Osteocyte (in vitro differentiated cells): ENCODE measurements around the gene CHRNB1. TPM values are rescaled to one million over a fixed set of nuclear protein-coding genes. Genes with fewer than 3 reads are reported as not detected.
A peak's percentile ranks its signal among the peaks of the same experiment; 100 is the strongest.

Source experiments
- DNase-seq: peaks from one replicate; pipeline ENCODE4 v3.0.0; 2021; ENCODE audit warnings: mixed read lengths; ENCODE audit not compliant: unreplicated experiment; ENCODE audit errors: extremely low spot score
- H3K27ac Mint-ChIP-seq: one replicate; pipeline ENCODE4 v1.8.0; 2021; ENCODE audit warnings: mild to moderate bottlenecking, mixed read lengths; ENCODE audit not compliant: unreplicated experiment
- H3K27me3 Mint-ChIP-seq: one replicate; pipeline ENCODE4 v1.8.0; 2021; ENCODE audit warnings: mixed read lengths; ENCODE audit not compliant: unreplicated experiment
- H3K36me3 Mint-ChIP-seq: one replicate; pipeline ENCODE4 v1.8.0; 2021; ENCODE audit warnings: mixed read lengths; ENCODE audit not compliant: unreplicated experiment
- H3K4me1 Mint-ChIP-seq: one replicate; pipeline ENCODE4 v1.8.0; 2021; ENCODE audit warnings: mixed read lengths; ENCODE audit not compliant: unreplicated experiment
- H3K4me3 Mint-ChIP-seq: one replicate; pipeline ENCODE4 v1.8.0; 2021; ENCODE audit warnings: mild to moderate bottlenecking, moderate library complexity, mixed read lengths; ENCODE audit not compliant: unreplicated experiment
- H3K9me3 Mint-ChIP-seq: one replicate; pipeline ENCODE4 v1.8.0; 2021; ENCODE audit warnings: mixed read lengths; ENCODE audit not compliant: unreplicated experiment
- total RNA-seq: library from RNA; stranded (reverse); gene quantifications from 2 replicates; pipeline ENCODE4 v1.2.1, GENCODE V29; 2021
- TF ChIP-seq, protein P1 (sequence below): fragments of 200-600 bp; sonication (generic); IDR thresholded peaks from 2 replicates; pipeline ENCODE4 v1.5.0; 2021; ENCODE audit warnings: antibody characterized with exemption, mild to moderate bottlenecking, moderate library complexity

The CHRNB1 gene
- total RNA-seq, 1 donor from 2014 or later = 9.3 TPM

DNA sequence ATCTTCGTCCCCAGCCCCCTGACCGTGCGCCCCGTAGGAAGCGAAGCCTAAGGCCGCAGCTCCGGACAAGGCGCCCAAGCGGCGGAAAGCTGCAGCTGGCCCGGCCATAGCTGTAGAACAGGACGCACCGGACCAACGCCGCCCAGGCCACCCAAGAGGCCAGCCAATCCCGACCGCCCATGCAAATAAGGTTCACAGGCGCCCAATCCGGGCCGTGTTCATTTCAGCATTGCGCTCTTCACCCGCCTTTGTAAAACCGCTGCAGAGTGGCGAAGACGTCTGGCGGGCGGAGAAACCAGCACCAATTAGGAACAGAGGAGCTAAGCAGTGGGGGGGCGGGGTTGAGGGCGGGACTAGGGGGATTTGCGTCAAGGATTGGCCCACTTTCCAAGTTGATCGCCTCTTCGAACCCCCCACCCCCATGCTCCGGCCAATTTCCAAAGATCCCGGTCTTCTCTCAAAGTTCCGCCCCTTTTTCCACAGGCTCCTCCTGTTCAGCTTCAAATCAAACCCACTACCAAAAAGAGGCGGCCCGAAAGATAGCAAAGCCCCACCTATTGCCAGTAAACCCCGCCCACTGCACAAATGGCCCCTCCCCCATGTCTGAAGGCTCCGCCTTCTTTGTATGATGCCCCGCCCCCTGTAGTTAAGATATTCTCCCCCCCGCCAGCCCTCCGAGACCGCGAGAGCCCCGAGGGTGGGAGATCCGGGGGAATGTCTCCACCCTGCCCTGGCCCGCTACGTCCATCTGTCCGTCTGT, 40.7 kb upstream of the CHRNB1 start, which contains the start of gene TMEM256:
TMEM256 (minus strand) TSS at position 121 of the 760 bp plus-strand sequence; CDS start at position 108, 13 bp downstream.
- Mint-ChIP-seq H3K27me3 (no peaks in the 10 kb centered on the region), H3K36me3 (peaks cover 2% of the 10 kb centered on the region), H3K4me3 (peak within 1 kb of the TSS; percentile 84), H3K4me1 (peaks cover 27% of the 10 kb centered on the region), H3K9me3 (no peaks in the 10 kb centered on the region), H3K27ac (peak within 1 kb of the TSS; percentile 90)
- peak; percentile 99 for DNase-seq
- TF ChIP-seq, protein P1, sequence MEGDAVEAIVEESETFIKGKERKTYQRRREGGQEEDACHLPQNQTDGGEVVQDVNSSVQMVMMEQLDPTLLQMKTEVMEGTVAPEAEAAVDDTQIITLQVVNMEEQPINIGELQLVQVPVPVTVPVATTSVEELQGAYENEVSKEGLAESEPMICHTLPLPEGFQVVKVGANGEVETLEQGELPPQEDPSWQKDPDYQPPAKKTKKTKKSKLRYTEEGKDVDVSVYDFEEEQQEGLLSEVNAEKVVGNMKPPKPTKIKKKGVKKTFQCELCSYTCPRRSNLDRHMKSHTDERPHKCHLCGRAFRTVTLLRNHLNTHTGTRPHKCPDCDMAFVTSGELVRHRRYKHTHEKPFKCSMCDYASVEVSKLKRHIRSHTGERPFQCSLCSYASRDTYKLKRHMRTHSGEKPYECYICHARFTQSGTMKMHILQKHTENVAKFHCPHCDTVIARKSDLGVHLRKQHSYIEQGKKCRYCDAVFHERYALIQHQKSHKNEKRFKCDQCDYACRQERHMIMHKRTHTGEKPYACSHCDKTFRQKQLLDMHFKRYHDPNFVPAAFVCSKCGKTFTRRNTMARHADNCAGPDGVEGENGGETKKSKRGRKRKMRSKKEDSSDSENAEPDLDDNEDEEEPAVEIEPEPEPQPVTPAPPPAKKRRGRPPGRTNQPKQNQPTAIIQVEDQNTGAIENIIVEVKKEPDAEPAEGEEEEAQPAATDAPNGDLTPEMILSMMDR = no peak

DNA sequence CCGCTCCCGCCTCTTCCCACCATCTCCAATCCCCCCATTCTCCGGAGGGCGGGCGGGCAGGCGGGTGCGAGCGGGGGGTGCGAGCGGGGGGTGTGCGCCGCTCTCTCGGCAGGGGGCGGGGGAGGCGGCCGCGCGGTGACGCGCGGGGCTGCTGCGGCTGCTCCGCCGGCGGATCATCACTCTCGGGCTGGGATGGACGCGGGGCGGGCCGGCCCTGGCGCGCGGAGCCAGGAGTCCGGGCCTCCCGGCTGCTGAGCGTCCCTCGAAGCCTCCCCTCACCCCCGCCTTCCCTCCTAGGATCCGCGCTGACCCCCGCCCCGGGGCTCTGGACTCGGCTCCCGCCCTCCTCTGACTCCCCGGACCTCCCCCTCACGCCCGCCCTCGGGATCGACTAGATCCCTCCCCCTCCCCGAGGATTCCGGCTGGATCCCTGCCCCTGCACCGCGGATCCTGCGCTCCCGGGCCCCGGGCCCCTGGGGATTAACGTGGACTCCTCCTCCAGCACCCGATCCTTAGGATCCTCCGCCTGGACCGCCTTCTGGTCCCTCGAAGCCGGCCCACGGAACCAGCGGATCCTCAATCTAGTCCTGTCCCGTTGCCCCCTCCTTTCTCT, 40.0 kb upstream of the CHRNB1 start:
- TF ChIP-seq, protein P1 = no peak
- H3K36me3 Mint-ChIP-seq = peaks cover 9% of the 10 kb centered on the region
- no peak for DNase-seq

DNA sequence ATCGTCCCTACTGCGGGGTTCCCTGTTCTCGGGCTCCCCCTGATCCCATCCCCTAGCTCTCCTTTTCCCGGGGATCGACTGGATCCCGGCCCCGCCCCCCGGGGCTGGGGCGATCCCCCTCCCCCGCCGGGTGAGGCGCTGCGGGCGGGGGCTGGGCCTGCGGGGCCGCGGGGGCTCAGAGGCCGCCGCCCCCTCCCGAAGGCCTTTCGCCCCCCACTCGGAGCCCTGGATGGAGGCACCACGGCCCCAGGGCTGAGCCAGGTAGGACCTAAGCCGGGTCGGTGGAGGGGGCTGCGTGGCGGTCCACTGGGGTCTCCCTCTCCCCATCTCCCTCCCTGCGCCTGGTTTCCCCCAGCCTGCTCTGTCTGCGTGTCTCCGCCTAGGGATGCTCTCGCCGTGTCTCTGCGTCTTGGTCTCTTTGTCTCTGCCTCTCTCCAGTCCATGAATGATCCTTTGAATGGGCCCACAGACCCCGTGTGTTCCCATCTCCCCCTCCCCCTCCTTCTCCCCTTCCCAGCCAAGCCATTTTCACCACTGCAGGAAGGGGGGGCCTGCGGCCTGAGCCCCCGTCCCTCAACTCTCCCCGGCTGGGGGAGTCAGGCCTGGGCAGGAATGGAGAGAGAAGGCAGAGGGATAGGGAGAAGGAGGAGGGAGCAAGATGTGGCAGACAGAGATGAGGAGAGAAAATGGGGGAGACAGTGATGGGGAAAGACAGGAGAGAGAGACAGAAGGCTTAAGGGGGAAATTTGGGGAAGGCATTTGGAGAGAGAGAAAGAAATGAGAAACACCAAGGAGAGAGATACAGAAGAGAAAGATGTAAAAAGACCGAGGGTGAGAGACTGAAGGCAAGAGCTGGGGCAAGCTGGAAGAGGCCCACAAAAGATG, 39.3 kb upstream of the CHRNB1 start:
- Mint-ChIP-seq H3K27ac (peak overlapping the region; percentile 80), H3K4me3 (peak overlapping the region; percentile 84), H3K27me3 (no peaks in the 10 kb centered on the region), H3K4me1 (peaks cover 25% of the 10 kb centered on the region), H3K9me3 (no peaks in the 10 kb centered on the region), H3K36me3 (peaks cover 16% of the 10 kb centered on the region)
- TF ChIP-seq, protein P1 = no peak
- DNase-seq = no peak

More for the DNA sequence above, 40.0 kb upstream of the CHRNB1 start:
- peak overlapping the region; percentile 90 for H3K27ac Mint-ChIP-seq
- no peaks in the 10 kb centered on the region for H3K9me3 Mint-ChIP-seq
- peak overlapping the region; percentile 84 for H3K4me3 Mint-ChIP-seq
- H3K4me1 Mint-ChIP-seq = peaks cover 25% of the 10 kb centered on the region
- no peaks in the 10 kb centered on the region for H3K27me3 Mint-ChIP-seq

DNA sequence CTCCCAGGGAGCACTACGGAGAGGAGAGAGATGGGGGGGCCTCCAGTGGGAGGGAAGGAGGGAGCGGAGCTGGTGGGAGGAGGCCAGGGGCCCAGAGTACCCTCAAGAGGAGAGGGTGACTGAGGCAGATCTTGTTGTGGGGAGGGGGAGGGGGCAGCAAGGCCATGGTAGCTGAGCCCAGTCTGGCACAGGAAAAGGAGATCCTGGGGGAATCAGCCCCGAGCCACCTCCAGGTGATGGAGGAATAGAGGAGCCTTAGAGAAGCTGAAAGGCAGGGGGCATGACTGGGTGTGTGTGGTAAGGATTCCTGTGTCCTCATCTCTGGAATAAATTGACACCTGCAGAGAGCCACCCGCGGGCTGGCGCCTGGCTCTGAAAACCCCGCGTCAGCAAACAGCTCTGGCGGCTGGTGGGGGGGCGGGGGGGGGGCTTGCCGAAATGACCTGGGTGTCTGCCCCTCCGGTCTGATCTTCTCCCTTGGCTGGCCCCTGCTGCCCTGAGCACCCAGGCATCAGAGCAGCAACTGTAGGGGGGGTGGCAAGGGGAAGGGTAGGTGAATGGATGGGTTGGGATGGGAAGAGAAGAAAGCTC, 38.5 kb upstream of the CHRNB1 start:
- Mint-ChIP-seq H3K9me3 (no peaks in the 10 kb centered on the region), H3K4me1 (peaks cover 25% of the 10 kb centered on the region), H3K27ac (peak overlapping the region; percentile 76), H3K36me3 (peaks cover 17% of the 10 kb centered on the region), H3K4me3 (peak overlapping the region; percentile 78), H3K27me3 (no peaks in the 10 kb centered on the region)
- TF ChIP-seq, protein P1 = no peak
- DNase-seq = no peak
